T1000 (cell line): Measurements from ENCODE around the gene FAM13A.

ENCODE experiments used
- DNase-seq: peaks from one replicate; lab custom pipeline; 2025; ENCODE audit warnings: mixed read lengths; lab: John Stamatoyannopoulos, UW

FAM13A gene

DNA sequence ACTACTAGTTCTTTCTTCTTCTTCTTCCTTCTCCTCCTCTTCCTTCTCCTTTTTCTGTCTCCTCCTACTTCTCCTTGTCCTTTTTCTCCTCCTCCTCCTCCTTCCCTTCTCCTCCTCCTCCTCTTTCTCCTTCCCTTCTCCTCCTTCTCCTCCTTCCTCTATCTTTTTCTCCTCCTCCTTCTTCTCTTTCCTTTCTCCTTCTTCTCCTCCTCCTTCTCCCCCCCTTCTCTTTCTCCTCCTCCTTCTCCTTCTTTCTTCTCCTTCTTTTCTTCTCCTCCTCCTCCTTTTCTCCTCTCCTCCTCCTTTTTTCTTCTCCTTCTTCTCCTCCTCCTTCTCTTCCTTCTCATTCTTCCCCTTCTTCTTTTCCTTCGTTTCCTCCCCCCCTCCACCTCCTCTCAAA is 337.6 kb downstream of the FAM13A start:
- no peak for DNase-seq

DNA sequence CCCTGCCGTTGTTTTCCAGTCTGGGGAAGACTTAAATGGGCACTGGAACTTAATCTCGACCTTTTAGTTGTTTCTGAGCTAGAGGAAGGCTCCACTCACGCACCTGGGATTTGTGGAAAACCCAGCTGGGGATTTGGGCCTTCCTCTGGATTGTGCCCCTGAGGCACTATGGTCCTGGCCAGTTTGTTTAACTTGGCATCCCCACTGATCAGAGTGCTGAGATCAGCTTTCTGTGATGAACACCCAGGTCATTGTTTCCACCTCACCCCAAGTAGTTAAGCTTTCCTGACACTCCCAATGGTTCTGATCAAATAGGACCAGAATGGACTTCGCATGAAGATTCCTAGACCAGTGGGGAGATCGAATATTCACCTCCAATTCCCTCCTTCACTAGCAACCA is 338.9 kb downstream of the FAM13A start:
- DNase-seq: no peak

DNA sequence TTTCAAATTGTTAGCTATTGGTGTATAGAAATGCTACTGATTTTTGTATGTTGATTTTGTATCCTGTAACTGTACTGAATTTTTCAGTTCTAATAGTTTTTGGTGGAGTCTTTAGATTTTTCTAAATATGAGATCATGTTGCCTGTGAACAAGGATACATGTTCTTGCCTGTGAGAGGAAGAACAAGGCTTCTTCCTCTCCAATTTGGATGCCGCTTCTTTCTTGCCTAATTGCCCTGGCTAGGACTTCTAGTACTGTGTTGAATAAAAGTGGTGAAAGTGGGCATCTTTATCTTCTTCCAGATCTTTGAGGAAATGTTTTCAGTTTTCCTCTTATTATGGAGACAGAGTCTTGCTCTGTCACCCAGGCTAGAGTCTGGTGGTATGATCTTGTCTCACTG is 343.2 kb downstream of the FAM13A start:
- DNase-seq: no peak

DNA sequence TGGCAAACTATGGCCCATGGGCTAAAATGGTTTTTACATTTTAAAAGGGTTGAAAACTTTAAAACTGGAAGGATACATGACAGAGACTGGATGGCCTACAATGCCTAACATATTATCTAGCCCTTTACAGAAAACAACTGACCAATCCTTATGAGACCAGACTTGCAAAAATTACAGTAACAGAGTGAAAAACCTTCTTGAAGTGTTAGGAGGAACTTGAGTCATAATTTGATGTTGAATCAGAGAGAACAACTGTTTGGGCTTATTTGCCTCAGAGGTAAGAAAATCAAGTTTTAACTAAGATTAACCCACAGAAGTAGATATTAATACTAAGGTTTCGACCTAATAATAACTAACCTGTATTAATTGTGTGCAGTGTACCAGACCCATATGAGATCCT is 347.0 kb downstream of the FAM13A start:
- DNase-seq: no peak

DNA sequence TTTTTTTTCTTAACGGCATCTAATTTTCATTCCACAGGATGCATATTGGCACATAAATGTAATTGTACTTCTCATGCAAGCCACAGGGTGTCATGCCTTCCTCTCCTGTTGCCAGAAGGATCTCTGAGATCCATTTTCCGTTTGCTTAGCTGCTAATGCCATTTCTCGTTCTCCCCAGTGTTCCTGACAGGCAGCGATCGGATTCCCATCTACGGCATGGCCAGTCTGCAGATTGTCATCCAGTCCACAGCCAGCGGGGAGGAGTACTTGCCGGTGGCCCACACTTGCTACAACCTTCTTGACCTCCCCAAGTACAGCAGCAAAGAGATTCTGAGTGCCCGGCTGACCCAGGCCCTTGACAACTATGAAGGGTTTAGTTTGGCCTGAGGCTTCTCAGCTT is 350.4 kb downstream of the FAM13A start:
- DNase-seq: no peak

DNA sequence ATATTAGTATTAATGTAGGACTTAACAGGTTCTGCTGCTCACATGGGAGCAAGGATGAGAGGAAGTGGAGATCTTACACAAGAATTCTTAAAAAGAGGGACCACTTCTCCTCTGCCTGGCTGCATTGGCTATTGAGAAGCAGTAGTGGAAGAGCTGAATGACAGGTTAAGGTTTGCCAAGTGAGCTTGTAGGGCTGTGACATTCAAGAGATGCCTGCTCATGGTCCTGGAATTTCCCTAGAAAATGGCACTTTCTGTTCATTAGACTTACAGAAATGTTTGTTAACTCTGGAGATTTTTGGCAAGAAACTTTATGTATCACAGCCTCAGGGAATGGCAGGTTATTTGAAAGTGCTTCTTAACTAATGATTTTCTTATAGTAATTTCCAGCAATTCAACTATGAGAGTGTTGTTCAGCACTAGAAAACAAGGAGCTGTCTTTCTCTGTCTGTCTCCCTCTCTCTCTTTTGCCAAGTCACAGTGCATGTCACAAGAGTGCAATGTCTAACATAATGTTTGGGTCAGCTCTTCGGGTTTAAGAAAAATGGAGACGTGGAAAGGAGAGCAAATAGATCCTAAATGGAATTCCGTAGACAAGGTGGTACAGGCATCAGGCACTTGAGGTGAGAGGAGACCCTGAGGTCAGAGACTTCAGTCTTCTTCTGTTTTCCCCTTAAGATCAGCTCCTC is 351.0 kb downstream of the FAM13A start:
- no peak for DNase-seq

DNA sequence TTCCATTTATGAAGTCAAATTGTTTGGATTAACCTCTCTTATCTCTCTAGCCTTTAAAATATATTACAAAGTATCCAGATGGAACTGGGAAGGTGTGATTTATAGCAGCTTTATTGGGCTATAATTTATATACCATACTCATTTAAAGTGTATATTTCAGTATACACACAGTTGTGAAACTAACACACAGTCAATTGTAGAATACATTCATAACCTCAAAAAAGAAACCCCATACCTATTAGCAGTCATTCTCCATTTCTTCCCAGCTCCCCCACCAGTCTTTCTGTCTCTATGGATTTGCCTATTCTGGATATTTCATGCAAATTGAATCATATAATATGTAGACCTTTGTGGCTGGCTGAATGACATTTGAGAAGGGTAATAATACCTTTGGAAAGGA is 351.8 kb downstream of the FAM13A start:
- no peak for DNase-seq

DNA sequence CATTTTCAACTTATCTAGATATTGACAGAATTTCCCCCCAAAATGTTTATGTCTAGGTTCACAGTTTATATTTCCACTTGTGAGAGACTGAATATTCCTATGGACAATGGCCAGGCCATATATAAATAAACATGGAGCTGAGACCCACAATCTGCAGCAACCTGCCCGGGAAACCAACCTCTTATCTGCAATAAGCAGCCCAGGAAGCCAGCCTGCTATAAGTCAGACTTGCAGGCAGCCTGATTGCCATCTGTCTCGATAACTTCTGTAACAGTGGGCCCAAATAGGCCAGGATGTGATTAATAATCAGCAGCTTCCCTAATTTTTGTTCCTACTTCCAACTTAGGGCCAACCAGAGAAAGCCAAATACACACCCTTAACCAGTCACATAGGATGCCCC is 354.2 kb downstream of the FAM13A start:
- no peak for DNase-seq

DNA sequence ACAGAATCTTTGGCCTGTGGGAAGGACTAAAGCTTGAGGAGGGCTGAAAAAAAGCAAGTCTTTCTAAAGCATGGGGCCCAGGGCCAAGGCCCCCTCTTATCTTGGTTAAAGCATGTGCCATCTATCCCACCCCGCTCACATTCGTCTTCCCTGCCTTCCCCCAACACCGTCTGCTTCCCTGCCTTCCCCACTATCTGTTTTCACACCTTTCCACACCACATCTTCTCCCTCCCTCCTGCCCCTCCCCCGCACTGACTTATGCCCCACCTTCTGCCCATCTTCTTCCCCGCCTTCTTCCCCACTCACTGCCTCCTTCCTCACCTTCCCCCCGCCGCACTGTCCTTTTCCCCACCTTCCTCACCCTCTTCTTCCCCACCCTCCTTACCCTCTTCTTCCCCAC is 358.5 kb downstream of the FAM13A start:
- DNase-seq: no peak

DNA sequence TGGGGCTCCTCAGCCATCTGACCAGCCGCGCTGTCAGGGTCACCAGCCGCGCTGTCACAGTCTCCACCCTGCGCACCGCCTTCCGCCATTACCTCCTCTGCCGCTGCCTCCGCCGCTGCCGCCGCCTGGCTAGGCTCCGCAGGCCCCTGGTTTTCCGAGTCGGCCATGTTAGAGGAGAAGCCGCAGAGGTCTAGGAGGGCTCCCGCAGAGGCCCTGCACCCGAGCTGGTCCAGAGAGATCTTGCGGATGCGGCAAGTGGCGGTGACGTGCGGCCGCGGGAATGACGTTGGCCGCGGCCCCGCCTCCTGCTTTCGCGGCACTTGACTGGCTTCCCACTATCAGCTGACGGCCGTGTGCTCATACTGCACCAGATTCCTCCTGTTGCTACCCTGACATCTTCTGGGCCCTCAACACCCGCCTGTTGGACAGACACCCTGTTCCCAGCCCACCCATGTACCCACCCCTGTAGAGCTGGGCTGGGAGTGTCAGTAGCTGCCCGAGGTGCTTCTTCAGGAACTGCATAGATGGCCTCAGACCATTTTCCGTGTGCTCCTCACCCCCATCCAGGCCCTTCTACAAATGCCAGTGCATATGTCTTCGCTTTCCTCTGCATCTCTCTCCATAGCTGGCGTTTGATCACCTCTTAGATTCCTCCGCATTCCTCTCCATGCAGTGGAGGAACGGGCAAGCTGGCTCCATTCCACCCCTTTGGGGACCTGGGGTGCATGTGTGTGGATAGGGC is 359.2 kb downstream of the FAM13A start, which contains the start of gene NAP1L5:
Gene NAP1L5 (minus strand): TSS at position 242 of the 742 bp plus-strand sequence. CDS start 75 bp downstream, at position 167.
- DNase-seq: peak; percentile 28

DNA sequence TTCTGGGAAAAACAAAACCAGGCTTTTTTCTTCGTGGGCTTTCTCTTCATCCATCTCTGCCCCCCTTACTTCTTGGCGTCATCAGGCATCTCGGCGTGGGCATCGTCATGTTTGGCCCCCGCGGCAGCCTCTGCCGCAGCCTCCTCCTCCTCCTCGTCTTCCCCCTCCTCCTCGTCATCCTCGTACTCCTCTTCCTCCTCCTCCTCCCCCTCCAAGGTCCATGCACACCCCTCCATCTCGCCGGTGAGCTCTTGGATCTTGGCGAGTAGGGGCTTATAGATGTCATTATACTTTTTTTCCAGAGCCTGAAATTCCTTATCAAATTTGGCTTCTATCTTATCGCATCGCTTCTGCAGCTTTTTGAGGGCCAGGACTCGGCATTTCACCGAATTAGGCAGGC is 359.8 kb downstream of the FAM13A start:
- DNase-seq: no peak

DNA sequence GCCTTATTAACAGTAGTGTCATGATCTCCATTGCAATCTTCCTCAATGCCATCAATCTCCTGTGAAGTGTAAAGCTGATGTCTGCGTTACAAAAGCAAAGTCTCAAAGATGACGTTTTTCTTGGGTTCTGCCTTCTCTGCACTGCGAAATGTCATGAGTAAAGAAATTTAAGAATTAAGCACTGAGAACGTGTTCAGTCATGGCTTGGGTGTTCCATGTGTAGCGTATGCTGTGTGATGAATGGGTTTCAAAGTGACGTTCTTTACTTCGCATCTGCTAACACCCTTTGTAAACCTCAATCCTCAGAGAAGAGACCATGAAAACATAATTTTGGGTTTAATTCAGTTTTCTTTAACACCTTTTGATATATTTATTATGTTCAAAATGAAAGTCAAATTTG is 360.4 kb downstream of the FAM13A start:
- no peak for DNase-seq

DNA sequence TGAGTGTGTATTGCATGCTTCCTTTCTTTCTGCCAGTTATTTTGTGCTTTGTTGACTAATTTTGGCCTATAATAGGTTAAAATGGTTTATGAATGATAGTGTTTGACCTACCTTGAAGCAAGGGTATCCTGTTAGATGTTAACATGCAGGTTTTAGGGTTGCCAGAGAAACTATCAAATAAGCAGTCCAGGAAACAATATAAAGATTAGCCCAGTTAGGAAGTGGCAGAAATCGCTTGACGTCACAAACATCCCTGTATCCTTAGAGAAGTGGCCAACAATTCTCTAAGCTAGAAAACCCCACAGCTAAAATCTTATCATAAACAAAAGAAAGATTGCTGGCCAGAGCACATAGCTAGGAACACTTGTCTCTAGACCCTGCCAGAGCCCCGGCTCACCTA is 363.2 kb downstream of the FAM13A start:
- DNase-seq: no peak

DNA sequence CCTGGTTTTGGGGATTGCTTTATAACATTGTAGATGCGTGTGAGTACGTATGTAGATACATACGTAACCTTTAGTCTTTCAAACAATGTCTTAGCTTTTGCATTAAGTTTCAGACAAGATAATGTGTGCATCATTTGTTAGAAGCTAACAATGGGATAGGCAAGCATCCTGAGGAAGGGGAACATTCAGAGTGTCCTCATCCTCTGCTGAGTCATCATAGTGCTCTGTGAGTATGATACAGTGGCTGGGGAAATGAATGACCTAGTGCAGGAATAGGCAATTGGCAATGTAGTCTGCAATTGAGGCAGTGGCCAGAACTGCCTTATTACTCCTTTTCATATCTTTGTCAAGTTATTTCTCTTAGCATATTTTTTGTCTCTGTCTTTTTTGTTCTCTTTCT is 366.6 kb downstream of the FAM13A start:
- DNase-seq: no peak

DNA sequence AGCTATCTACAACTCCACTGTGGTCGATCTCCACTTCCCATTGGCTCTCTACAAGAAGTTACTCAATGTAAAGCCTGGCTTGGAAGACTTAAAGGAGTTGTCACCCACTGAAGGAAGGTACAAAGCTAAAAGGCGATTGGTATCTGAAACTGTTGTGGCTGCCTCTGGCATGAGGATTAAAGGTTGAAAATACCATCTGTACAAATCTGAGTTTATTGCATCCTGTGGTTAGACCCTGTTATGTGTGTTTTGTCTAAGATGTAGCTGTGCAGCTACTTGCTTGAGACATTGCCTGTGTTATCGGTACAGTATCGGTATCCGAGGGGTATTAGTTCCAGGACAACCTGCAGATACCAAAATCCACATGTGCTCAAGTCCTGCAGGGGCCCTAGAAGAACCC is 375.8 kb downstream of the FAM13A start:
- no peak for DNase-seq
